SK-N-SH treated with all-trans-retinoic acid at 6 μM for 48 hours (cell line): ENCODE data around the gene ARF4.

ENCODE experiments used
- ARNTL ChIP-seq: fragments of 450-650 bp; formaldehyde crosslinking; IDR thresholded peaks from 2 replicates; pipeline ENCODE4 v1.5.0; 2020; ENCODE audit warnings: low read depth, mild to moderate bottlenecking, moderate library complexity, borderline replicate concordance
- BACH2 ChIP-seq: fragments of 250-450 bp; sonication (Bioruptor Pico); IDR thresholded peaks from 2 replicates; pipeline ENCODE4 v1.9.0; 2021; ENCODE audit warnings: mild to moderate bottlenecking, borderline replicate concordance
- ESRRG ChIP-seq: fragments of 250-450 bp; sonication (Bioruptor Pico); IDR thresholded peaks from 2 replicates; pipeline ENCODE4 v1.6.1; 2021; ENCODE audit warnings: mild to moderate bottlenecking
- PPARA ChIP-seq: fragments of 250-450 bp; sonication (Bioruptor Pico); IDR thresholded peaks from 2 replicates; pipeline ENCODE4 v1.5.0; 2020; ENCODE audit warnings: mild to moderate bottlenecking, borderline replicate concordance
- RARB ChIP-seq: fragments of 250-450 bp; sonication (Bioruptor Pico); IDR thresholded peaks from 2 replicates; pipeline ENCODE4 v1.8.0; 2021; ENCODE audit warnings: mild to moderate bottlenecking, moderate library complexity
- SNAI2 ChIP-seq: fragments of 250-450 bp; sonication (Bioruptor Pico); IDR thresholded peaks from 2 replicates; pipeline ENCODE4 v1.5.0; 2020; ENCODE audit warnings: mild to moderate bottlenecking, moderate library complexity
- ZC3H10 ChIP-seq: fragments of 250-450 bp; sonication (Bioruptor Pico); IDR thresholded peaks from 2 replicates; pipeline ENCODE4 v1.5.1; 2021; ENCODE audit warnings: mild to moderate bottlenecking, moderate library complexity
- ZFP30 ChIP-seq: fragments of 450-650 bp; formaldehyde crosslinking; IDR thresholded peaks from 2 replicates; pipeline ENCODE4 v1.5.0; 2022; ENCODE audit warnings: mild to moderate bottlenecking, moderate library complexity
- ZNF70 ChIP-seq: fragments of 450-650 bp; formaldehyde crosslinking; IDR thresholded peaks from 2 replicates; pipeline ENCODE4 v1.5.0; 2020; ENCODE audit warnings: mild to moderate bottlenecking, moderate library complexity
- ZNF8 ChIP-seq: fragments of 450-650 bp; formaldehyde crosslinking; IDR thresholded peaks from 2 replicates; pipeline ENCODE4 v1.5.0; 2020; ENCODE audit warnings: mild to moderate bottlenecking, moderate library complexity
- TF ChIP-seq, protein P1 (sequence below): fragments of 250-450 bp; sonication (Bioruptor Pico); IDR thresholded peaks from 2 replicates; pipeline ENCODE4 v1.5.0; 2020; ENCODE audit warnings: mild to moderate bottlenecking, moderate library complexity
- TF ChIP-seq, protein P2 (sequence below): fragments of 250-450 bp; sonication (Bioruptor Pico); IDR thresholded peaks from 2 replicates; pipeline ENCODE4 v1.8.0; 2020; ENCODE audit warnings: mild to moderate bottlenecking, moderate library complexity, borderline replicate concordance
- TF ChIP-seq, protein P3 (sequence below): fragments of 250-450 bp; sonication (Bioruptor Pico); IDR thresholded peaks from 2 replicates; pipeline ENCODE4 v1.5.1; 2020; ENCODE audit warnings: low read depth, mild to moderate bottlenecking, moderate library complexity

- TF ChIP-seq ZC3H10 (CRISPR knock-in tag), result no peak
- TF ChIP-seq PPARA (CRISPR knock-in tag), result no peak
- TF ChIP-seq, protein P1, sequence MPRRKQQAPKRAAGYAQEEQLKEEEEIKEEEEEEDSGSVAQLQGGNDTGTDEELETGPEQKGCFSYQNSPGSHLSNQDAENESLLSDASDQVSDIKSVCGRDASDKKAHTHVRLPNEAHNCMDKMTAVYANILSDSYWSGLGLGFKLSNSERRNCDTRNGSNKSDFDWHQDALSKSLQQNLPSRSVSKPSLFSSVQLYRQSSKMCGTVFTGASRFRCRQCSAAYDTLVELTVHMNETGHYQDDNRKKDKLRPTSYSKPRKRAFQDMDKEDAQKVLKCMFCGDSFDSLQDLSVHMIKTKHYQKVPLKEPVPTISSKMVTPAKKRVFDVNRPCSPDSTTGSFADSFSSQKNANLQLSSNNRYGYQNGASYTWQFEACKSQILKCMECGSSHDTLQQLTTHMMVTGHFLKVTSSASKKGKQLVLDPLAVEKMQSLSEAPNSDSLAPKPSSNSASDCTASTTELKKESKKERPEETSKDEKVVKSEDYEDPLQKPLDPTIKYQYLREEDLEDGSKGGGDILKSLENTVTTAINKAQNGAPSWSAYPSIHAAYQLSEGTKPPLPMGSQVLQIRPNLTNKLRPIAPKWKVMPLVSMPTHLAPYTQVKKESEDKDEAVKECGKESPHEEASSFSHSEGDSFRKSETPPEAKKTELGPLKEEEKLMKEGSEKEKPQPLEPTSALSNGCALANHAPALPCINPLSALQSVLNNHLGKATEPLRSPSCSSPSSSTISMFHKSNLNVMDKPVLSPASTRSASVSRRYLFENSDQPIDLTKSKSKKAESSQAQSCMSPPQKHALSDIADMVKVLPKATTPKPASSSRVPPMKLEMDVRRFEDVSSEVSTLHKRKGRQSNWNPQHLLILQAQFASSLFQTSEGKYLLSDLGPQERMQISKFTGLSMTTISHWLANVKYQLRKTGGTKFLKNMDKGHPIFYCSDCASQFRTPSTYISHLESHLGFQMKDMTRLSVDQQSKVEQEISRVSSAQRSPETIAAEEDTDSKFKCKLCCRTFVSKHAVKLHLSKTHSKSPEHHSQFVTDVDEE, result no peak
- TF ChIP-seq ZFP30 (CRISPR knock-in tag), result no peak
- no peak for TF ChIP-seq ZNF8
- TF ChIP-seq, protein P2, sequence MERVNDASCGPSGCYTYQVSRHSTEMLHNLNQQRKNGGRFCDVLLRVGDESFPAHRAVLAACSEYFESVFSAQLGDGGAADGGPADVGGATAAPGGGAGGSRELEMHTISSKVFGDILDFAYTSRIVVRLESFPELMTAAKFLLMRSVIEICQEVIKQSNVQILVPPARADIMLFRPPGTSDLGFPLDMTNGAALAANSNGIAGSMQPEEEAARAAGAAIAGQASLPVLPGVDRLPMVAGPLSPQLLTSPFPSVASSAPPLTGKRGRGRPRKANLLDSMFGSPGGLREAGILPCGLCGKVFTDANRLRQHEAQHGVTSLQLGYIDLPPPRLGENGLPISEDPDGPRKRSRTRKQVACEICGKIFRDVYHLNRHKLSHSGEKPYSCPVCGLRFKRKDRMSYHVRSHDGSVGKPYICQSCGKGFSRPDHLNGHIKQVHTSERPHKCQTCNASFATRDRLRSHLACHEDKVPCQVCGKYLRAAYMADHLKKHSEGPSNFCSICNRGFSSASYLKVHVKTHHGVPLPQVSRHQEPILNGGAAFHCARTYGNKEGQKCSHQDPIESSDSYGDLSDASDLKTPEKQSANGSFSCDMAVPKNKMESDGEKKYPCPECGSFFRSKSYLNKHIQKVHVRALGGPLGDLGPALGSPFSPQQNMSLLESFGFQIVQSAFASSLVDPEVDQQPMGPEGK, result no peak
- no peak for TF ChIP-seq RARB (CRISPR knock-in tag)
- TF ChIP-seq ZNF70 (CRISPR knock-in tag), result no peak
- no peak for TF ChIP-seq BACH2
- no peak for TF ChIP-seq SNAI2 (CRISPR knock-in tag)
- no peak for TF ChIP-seq ARNTL (CRISPR knock-in tag)
- no peak for TF ChIP-seq ESRRG
- TF ChIP-seq, protein P3, sequence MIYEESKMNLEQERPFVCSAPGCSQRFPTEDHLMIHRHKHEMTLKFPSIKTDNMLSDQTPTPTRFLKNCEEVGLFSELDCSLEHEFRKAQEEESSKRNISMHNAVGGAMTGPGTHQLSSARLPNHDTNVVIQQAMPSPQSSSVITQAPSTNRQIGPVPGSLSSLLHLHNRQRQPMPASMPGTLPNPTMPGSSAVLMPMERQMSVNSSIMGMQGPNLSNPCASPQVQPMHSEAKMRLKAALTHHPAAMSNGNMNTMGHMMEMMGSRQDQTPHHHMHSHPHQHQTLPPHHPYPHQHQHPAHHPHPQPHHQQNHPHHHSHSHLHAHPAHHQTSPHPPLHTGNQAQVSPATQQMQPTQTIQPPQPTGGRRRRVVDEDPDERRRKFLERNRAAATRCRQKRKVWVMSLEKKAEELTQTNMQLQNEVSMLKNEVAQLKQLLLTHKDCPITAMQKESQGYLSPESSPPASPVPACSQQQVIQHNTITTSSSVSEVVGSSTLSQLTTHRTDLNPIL, result no peak
These were observed 10.4 kb downstream of the ARF4 start for GRCh38 chr3:57586778-57587177.
